Activated T-helper 1 cell treated with anti-CD3 and anti-CD28 coated beads, Interleukin-2, amount 50 U/mL, for 16 hours (primary cell): Measurements from ENCODE around the gene GRP.
"Not testable (repeated sequence)": the region's sequence is repeated elsewhere in the genome, so short reads cannot be mapped to it uniquely, and the experiment has no call there.

Source experiments
- DNase-seq, 2 donors: peaks; one replicate each; pipeline ENCODE4 v3.0.0-alpha.2; 2020; ENCODE audit warnings: low read depth in 1 of 2, low spot score in 1 of 2

GRP gene

DNA sequence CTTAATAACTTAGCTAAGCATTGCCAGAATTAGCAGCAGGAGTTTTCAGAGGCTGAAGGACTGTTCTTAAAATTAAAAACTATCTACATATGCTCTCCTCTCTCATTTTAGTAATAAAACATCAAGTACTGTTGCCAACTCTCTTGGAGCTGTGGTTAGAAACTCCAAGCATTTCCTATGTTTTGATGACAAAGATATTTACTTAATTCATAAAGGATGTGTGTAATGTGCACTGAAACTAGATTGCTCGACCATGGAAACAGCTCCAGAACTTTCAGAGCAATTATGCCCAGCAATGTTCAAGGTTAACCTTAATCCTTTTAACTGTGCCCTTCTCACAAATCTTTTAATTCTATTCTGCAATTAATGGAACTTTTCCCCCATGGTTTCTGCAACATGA lies 8.4 kb downstream of the GRP start:
- no peak for DNase-seq

DNA sequence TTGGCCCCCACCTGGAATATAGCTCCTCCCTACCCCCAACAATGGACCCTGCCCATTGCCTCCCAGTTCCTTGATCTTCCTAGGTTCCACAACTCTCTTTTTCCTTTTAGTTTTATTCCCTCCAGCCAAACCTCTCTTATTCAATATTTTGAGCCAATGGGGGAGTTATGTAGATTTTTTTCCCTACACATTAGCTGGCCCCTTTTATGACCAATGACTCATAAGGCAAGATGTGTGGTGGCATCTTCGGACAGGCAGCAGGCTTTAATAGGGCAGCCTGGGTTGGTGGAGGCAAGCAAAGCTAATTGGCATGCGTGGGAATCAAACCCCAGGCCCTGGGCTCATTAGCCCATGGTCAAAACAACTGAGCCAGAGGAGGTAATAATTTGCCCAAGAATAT lies 9.2 kb downstream of the GRP start:
- no peak for DNase-seq

- no peak for DNase-seq
These were observed 9.9 kb downstream of the GRP start for GRCh38 chr18:59229701-59230443.

- no peak for DNase-seq
These were observed 11.2 kb downstream of the GRP start for GRCh38 chr18:59231114-59231513.

DNA sequence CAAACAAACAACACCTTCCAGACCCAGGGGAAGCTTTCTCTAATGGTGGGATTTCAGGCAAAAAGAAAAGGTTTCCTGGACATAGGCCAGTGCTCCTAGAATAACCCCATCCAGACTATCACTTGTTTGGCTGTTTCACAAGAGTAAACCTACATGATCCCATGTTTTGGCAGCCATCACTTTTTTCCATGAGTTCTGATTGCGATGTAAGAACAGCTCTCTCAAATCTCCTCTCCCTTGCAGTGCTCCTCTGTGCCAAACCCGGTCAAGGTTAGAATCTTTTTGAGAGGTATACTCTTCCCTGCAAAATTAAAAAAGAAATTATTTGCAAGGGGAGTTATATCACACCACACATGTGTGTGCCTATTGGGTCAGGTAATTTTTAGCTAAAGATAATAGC lies 11.9 kb downstream of the GRP start:
- no peak for DNase-seq

DNA sequence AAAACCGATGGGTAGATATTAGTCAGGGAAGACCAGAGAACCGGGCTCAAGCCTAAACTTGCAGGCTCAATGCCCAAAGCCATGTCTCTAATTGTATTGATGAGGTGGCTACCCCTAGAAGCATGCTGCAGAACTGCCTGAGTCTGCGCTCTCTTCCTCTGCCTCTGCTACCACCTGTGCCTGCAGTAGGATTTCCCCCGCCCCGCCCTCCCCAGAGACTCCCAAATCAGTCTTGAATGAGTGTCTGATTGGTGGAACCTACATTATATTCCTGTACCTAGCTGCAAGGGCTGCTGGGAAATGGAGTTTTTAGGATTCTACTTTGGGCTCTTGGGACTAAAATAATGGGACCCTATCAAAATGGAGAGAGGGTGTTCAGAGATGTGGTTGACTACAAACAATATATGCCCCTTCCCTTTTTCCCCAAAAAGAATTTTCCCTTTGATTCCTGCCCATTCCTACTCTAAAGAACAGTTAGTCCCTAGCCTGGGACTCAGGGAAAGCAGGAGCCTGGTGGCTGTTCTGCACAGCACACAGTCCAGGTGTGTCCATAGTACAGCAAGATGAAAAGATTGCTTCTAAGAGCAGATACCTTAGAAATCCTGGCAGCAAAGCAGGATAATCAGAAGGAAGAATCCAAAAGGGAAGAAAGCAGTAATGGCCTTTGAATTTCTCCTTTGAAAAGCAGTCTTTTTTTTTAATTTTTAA lies 12.5 kb downstream of the GRP start:
- DNase-seq: no peak

DNA sequence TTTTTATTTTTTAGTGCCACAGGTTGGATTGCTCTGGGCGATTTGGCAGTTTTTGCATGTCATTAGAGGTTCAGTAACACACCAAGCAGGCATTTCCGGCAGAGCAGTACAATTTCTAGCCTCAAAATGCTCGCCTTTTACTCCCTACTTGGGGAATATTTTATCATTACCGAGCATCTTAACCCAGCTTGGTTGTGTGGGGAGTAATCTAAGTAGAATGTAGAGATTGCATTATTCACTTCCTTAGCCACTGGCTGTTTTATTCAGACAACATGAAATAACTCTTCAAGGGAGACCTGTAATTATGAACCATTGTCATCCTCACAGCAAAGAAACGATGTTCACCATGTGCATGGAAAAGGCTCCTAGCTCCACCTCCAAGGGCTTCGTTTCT lies 13.1 kb downstream of the GRP start:
- DNase-seq: no peak

- DNase-seq: no peak
These were observed 18.4 kb downstream of the GRP start for GRCh38 chr18:59238385-59238784.

DNA sequence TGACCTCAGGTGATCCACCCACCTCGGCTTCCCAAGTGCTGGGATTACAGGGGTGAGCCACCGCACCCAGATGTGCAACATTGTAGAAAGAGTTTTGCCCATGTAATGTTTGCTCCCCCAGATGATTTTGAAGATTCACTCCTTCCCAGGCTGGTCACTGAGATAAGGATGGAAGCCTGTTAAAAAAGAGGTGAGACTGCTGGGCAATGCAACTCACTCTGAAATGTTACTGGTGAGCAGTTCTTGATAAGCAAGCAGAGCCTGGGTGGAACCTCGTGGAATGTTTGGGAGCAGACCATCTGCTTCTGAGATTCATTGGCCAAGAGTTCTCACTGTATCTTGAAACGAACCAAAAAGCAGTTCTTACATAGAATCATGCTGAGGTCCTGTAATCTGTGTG lies 19.7 kb downstream of the GRP start:
- no peak for DNase-seq

DNA sequence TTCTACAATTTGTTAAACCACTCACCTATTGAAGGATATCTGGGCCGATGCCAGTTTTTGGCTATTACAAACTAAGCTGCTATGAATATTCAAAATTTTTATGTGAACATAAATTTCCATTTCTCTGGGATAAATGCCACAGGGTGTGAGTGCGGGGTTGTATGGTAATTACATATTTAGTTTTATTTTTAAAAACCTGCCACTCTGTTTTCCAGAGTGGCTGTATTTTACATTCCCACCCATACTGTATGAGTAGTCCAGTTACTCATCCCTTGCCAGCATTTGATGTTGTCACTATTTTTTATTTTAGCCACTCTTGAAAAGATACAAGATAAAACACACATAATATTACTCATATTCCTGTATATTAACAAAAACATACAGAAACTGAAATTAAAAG lies 22.9 kb downstream of the GRP start:
- DNase-seq: no peak

DNA sequence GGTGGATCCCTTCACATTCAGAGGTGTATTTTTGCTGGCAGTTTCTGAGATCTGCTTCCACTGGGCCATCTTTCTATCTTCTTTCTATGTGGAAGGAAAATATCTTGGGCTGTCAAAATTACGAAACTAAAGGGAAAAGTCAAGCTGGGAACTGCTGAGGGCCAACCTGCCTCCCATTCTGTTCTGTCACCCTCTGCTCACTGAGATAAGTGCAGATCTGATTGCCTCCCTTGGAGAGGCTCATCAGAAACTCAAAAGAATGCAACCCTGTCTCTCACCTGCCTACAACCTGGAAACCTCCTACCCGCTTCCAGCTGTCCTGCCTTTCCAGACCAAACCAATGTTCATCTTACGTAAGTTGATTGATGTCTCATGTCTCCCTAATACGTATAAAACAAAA lies 26.8 kb downstream of the GRP start:
- DNase-seq: no peak

- no peak for DNase-seq
These were observed 29.3 kb downstream of the GRP start for GRCh38 chr18:59249199-59249774.

DNA sequence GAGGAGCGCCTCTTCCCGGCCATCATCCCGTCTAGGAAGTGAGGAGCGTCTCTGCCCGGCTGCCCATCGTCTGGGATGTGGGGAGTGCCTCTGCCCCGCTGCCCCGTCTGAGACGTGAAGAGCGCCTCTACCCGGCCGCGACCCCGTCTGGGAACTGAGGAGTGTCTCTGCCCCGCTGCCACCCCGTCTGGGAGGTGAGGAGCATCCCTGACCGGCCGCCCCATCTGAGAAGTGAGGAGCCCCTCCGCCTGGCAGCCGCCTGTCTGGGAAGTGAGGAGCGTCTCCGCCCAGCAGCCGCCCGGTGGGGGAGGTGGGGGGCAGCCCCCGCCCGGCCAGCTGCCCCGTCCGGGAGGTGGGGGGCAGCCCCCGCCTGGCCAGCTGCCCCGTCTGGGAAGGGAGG lies 35.5 kb downstream of the GRP start:
- not testable (repeated sequence) for DNase-seq

DNA sequence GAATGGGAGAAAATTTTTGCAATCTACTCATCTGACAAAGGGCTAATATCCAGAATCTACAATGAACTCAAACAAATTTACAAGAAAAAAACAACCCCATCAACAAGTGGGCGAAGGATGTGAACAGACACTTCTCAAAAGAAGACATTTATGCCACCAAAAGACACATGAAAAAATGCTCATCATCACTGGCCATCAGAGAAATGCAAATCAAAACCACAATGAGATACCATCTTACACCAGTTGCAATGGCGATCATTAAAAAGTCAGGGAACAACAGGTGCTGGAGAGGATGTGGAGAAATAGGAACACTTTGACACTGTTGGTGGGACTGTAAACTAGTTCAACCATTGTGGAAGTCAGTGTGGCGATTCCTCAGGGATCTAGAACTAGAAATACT lies 41.9 kb downstream of the GRP start:
- not testable (repeated sequence) for DNase-seq

GRCh38 chr18:59262243-59262642 lies 42.3 kb downstream of the GRP start:
- not testable (repeated sequence) for DNase-seq

GRCh38 chr18:59263661-59264060 lies 43.7 kb downstream of the GRP start:
- DNase-seq: no peak

GRCh38 chr18:59264121-59264571 lies 44.2 kb downstream of the GRP start:
- no peak for DNase-seq

DNA sequence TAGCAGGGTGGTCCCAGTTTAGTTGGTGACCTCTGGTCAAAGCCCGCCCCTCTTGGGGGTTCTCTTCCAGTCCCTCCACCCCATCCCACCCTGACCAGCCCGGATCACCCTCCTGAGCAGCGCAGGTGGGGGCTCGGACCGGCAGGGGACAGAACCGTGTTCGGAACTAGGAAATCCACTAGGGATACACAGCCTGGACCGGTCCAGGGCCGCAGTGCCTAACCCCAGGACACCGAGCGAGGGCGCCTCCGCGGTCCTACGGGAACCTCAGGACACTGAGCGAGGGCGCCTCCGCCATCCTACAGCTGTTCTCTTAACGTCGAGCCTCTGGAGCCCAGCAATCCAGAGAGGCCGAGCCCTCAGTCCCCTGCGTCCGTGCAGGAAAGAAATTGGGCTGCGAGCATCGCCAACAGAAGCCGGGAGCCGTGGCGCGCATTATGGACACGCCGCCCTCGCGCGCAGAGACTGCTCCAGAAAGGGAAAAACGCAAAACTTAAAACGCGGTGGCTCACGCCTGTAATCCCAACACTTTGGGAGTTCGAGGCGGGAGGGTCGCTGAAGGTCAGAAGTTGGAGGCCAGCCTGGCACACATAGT lies 44.8 kb downstream of the GRP start:
- DNase-seq: no peak

DNA sequence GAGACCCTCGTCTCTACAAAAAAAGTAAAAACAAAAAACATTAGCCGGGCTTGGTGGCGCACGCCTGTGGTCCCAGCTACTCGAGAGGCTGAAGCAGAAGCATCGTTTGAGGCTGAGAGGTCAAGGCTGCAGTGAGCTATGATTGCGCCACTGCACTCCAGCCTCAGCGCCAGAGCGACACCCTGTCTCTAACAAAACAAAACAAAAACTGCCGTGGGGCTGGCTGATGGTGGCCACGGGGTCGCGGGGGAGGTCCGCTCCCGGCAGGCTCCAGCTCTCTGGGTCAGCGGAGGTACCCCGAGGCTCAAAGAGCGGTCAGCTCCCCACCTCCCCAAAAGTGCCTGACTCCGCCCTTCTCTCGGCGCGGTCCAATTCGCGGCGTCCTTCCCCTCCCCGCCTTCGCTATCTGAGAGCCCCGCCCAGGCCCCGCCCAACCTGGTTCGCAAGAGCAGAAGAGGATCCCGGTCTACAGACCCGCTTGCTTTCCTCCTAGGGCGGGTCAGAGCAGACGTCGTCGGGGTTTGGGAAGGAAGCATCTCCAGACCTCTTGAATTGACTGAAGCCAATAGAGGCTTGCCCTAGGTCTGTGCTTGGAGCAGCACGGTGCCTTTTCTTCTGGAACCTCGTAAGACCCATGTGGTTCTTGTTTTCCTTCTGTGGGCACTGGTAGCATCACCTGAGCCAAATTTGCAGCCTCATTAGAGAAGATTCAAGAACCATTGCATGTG lies 45.5 kb downstream of the GRP start:
- DNase-seq: no peak

GRCh38 chr18:59265974-59266369 lies 46.0 kb downstream of the GRP start:
- DNase-seq: no peak

- no peak for DNase-seq
These were observed 46.5 kb downstream of the GRP start for GRCh38 chr18:59266459-59266858.
